Sigmoid colon (tissue), 7 donors: ENCODE measurements around the gene FAM174C. TPM values are rescaled to one million over a fixed set of nuclear protein-coding genes. Genes with fewer than 3 reads are reported as not detected.

Experiments used
- DNase-seq: peaks from one replicate; pipeline ENCODE4 v3.0.0-alpha.2; 2019
- H3K27ac ChIP-seq, 4 donors: fragments of 200-600 bp; sonication (generic); one replicate each; pipeline ENCODE4 v1.5.1; 2016 to 2019; ENCODE audit warnings: mild to moderate bottlenecking in 1 of 4
- H3K27me3 ChIP-seq, 3 donors: fragments of 200-600 bp; sonication (generic); one replicate each; pipeline ENCODE4 v1.5.1; 2019; ENCODE audit warnings: mild to moderate bottlenecking in 1 of 3
- H3K36me3 ChIP-seq, 4 donors: fragments of 200-600 bp; sonication (generic); one replicate each; pipeline ENCODE4 v1.5.1; 2016 to 2019
- H3K4me1 ChIP-seq, 4 donors: fragments of 200-600 bp; sonication (generic); one replicate each; pipeline ENCODE4 v1.5.1; 2017 to 2019
- H3K4me3 ChIP-seq, 4 donors: fragments of 200-600 bp; sonication (generic); one replicate each; pipeline ENCODE4 v1.5.1; 2017 to 2019; ENCODE audit warnings: mild to moderate bottlenecking in 2 of 4, moderate library complexity in 1 of 4
- H3K9me3 ChIP-seq, 4 donors: fragments of 200-600 bp in 3 of 4; sonication (generic) in 3 of 4; one replicate each; pipeline versions ENCODE4 v1.5.1 to v1.6.1; 2013 to 2019
- EP300 ChIP-seq, 4 donors: sonication (generic); formaldehyde crosslinking; IDR thresholded peaks; one replicate each; pipeline ENCODE4 v1.6.1; 2017; ENCODE audit warnings: antibody characterized with exemption in 4 of 4
- POLR2A ChIP-seq, 2 donors: fragments of 450-650 bp; IDR thresholded peaks; one replicate each; pipeline ENCODE4 v1.6.1; 2016; ENCODE audit warnings: antibody characterized with exemption in 2 of 2, mild to moderate bottlenecking in 2 of 2, moderate library complexity in 2 of 2
- POLR2AphosphoS5 ChIP-seq, 4 donors: sonication (generic); formaldehyde crosslinking; IDR thresholded peaks; one replicate each; pipeline ENCODE4 v1.6.1; 2017; ENCODE audit warnings: antibody characterized with exemption in 4 of 4
- WGBS, 2 donors: extraction: QIAGEN DNeasy Blood & Tissue Kit; methylation state at CpG; one replicate each; pipeline ENCODE4 v1.1.7; 2013; 5-methylcytosine and 5-hydroxymethylcytosine counted together
- intact Hi-C: fragments of 100-400 bp; cut with DNase I; formaldehyde crosslinking; loops from one replicate; pipeline ENCODE4 v1.15.1; 2023
- polyA plus RNA-seq, 3 donors: library from polyadenylated mRNA; stranded (reverse); fragments of 200-250 nt; gene quantifications; one replicate each; pipeline ENCODE4 v1.2.3, GENCODE V29; 2013
- total RNA-seq, 4 donors: library from RNA; depleted of rRNA; stranded (reverse); fragments of >200 nt; gene quantifications; one replicate each; pipeline ENCODE4 v1.1.0, GENCODE V29; 2016
- TF ChIP-seq, protein P1 (sequence below), 4 experiments: fragments of 450-650 bp in 3 of 4; fragments of 200-600 bp in 1 of 4; IDR thresholded peaks; one replicate each; pipeline ENCODE4 v1.5.1; 2016 to 2019; ENCODE audit warnings: antibody characterized with exemption in 4 of 4, mild to moderate bottlenecking in 3 of 4, moderate library complexity in 2 of 4
- donor health status: healthy with polysubstance abuse.
- donor health status: Bipolar disorder and iron deficiency.
- donor health status: healthy.

The FAM174C gene
- total and polyA plus RNA-seq, 7 donors, result 24.7 to 87.8 (median 37.0) TPM

DNA sequence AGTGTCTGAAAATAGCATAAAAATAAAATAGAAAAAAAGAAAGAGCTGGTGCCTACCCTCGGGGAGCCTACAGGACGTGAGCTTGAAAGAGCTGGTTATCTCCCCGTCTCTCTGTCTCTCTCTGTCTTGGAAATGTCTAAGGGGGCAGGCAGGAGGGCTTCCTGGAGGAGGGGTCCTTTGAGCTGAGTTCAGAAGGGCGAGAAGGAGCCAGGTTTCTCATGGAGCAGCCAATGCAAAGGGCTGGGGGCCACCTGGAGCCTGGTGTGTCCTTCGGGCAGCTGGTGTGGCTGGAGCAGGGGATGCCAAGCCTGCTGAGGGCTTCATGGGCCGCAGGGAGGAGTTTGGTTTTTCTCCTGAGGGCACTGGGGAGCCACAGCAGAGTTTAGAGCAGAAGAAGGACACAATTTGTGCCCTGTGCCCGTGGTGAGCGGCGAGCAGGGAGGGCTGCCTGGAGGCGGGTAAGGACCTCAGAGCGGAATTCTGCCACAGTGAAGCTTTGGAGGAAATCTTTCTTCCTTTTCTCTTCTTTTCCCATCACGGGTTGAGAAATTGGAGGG is 49.0 kb downstream of the FAM174C start:
- intact Hi-C loops, result no loop called here
- Histone ChIP-seq H3K4me3 (peak overlapping the region; percentile 10 to 51 (median 36)), H3K9me3 (no peaks in the 10 kb centered on the region), H3K4me1 (peaks cover 0 to 14% (median 11%) of the 10 kb centered on the region in 4 donors), H3K27me3 (peaks cover 0 to 23% (median 13%) of the 10 kb centered on the region in 3 donors), H3K36me3 (no peaks in the 10 kb centered on the region), H3K27ac (peak overlapping the region in 1 of 4 donors; percentile 51)
- no peak for DNase-seq
- 65 to 81% methylated on average over 12 of the region's 12 CpGs for WGBS, 2 donors
- TF ChIP-seq EP300 (IDR thresholded peaks at IDR 0.05) (no peak), POLR2AphosphoS5 (IDR thresholded peaks at IDR 0.05) (no peak)

DNA sequence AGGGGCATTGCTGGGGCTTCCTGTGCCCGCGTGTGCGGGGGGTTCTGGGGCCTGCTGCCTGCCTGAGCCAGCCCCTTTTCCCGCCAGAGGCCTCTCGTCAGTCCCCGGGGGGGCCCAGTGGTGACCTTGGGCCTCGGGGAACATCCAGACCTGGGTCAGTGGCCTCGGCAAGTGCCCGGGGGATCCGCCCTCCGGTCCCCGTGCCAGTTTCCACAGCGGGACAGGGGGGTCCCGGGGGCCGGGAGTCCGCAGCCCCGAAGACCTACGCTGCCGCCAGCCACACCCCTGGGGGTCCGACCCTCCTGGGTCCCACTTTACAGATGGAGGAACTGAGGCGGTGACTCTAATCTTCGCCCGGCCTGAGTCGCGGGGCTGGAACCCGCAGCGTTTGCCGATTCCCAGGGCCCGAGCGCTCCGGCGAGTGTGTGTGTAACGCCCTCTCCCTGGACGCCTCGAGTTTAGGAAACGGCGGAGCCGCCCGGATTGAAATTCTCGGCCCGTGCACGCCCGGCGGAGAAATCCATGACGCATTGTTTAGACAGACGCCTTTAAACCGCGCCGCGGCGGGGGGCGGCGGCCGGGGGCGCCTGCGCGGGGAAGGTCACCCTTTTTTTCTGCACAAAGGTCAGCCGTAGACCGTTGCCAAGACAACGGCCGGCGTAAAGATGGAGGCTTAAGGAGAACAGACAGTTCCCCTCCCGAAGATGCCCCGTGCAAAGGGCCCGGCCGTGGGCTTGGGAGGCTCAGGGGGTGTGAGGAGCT is 49.7 kb downstream of the FAM174C start:
- Histone ChIP-seq H3K9me3 (no peaks in the 10 kb centered on the region), H3K36me3 (no peaks in the 10 kb centered on the region), H3K4me1 (peaks cover 0 to 14% (median 11%) of the 10 kb centered on the region in 4 donors), H3K27ac (peak overlapping the region in 2 of 4 donors; percentile 20 to 51), H3K27me3 (peaks cover 0 to 23% (median 13%) of the 10 kb centered on the region in 3 donors), H3K4me3 (peak overlapping the region; percentile 10 to 51 (median 36))
- no peak for TF ChIP-seq EP300 (IDR thresholded peaks at IDR 0.05)
- TF ChIP-seq POLR2AphosphoS5 (IDR thresholded peaks at IDR 0.05), result no peak
- TF ChIP-seq POLR2A (IDR thresholded peaks at IDR 0.05), result no peak
- TF ChIP-seq, protein P1, sequence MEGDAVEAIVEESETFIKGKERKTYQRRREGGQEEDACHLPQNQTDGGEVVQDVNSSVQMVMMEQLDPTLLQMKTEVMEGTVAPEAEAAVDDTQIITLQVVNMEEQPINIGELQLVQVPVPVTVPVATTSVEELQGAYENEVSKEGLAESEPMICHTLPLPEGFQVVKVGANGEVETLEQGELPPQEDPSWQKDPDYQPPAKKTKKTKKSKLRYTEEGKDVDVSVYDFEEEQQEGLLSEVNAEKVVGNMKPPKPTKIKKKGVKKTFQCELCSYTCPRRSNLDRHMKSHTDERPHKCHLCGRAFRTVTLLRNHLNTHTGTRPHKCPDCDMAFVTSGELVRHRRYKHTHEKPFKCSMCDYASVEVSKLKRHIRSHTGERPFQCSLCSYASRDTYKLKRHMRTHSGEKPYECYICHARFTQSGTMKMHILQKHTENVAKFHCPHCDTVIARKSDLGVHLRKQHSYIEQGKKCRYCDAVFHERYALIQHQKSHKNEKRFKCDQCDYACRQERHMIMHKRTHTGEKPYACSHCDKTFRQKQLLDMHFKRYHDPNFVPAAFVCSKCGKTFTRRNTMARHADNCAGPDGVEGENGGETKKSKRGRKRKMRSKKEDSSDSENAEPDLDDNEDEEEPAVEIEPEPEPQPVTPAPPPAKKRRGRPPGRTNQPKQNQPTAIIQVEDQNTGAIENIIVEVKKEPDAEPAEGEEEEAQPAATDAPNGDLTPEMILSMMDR (IDR thresholded peaks at IDR 0.05), result no peak
- DNase-seq, result peak; percentile 81
- 2 to 3% methylated on average over 66 of the region's 66 CpGs for WGBS, 2 donors
- intact Hi-C loops, result no loop called here

DNA sequence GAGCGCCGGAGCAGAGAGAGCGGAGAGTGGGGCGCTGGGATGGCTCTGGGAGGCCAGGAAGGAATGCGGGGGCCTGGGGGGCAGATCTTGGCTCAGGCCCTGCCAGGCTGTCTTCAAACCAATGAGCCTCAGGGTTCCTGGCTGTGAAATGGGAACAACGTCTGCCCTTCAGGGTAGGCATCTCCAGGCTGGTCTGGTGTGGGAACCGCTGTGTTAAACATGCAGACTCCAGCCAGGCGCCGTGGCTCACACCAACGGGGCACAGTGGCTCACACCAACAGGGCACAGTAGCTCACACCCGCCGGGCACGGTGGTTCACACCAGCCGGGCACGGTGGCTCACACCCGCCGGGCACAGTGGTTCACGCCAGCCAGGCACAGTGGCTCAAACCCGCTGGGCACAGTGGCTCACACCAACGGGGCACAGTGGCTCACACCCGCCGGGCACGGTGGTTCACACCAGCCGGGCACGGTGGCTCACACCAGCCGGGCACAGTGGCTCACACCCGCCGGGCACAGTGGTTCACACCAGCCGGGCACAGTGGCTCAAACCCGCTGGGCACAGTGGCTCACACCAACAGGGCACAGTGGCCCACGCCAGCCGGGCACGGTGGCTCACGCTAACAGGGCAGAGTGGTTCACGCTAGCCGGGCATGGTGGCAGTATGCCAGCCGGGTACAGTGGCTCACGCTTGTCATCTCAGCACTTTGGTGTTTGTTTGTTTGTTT is 50.4 kb downstream of the FAM174C start:
- no peak for DNase-seq
- H3K27me3 ChIP-seq, result peaks cover 0 to 26% (median 13%) of the 10 kb centered on the region in 3 donors
- no peaks in the 10 kb centered on the region for H3K9me3 ChIP-seq
- peak overlapping the region in 2 of 4 donors; percentile 20 to 51 for H3K27ac ChIP-seq
- peaks cover 0 to 14% (median 11%) of the 10 kb centered on the region in 4 donors for H3K4me1 ChIP-seq
- H3K36me3 ChIP-seq, result no peaks in the 10 kb centered on the region
- intact Hi-C loops, result no loop called here
- H3K4me3 ChIP-seq, result peak overlapping the region; percentile 10 to 51 (median 36)
- 41 to 83% methylated on average over 38 of the region's 38 CpGs for WGBS, 2 donors
- TF ChIP-seq POLR2A (IDR thresholded peaks at IDR 0.05) (no peak), EP300 (IDR thresholded peaks at IDR 0.05) (no peak), POLR2AphosphoS5 (IDR thresholded peaks at IDR 0.05) (no peak)
- TF ChIP-seq, protein P1 (IDR thresholded peaks at IDR 0.05), result no peak

DNA sequence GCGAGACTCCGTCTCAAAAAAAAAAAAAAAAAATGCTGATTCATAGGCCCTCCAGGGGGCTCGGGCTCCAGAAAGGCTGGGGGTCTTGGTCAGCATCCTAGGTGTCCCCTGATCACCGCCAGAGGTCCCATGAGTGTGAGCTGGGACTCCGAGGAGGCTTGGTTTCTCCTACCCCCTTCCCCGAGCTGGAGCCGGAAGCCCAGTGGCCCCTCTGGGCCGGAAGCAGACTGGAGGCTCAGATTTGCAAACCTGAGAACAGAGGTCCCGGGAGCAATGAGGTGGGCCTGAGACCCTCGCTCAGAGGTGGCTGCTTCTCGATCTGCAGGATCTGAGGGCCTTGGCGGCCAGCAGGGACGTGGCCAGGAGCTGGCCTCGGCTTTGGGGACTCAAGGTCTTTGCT is 51.8 kb downstream of the FAM174C start:
- Histone ChIP-seq H3K27me3 (peaks cover 0 to 34% (median 13%) of the 10 kb centered on the region in 3 donors), H3K4me3 (no peak overlapping the region), H3K9me3 (no peaks in the 10 kb centered on the region), H3K27ac (no peak overlapping the region), H3K36me3 (no peaks in the 10 kb centered on the region), H3K4me1 (peaks cover 0 to 14% (median 11%) of the 10 kb centered on the region in 4 donors)
- TF ChIP-seq POLR2AphosphoS5 (IDR thresholded peaks at IDR 0.05), result no peak
- no peak for TF ChIP-seq POLR2A (IDR thresholded peaks at IDR 0.05)
- TF ChIP-seq, protein P1 (IDR thresholded peaks at IDR 0.05), result no peak
- no peak for TF ChIP-seq EP300 (IDR thresholded peaks at IDR 0.05)
- DNase-seq, result no peak
- WGBS, 2 donors, result 78 to 82% methylated on average over 14 of the region's 14 CpGs
- intact Hi-C loops, result no loop called here

Other genes starting within 250 kb of the FAM174C start
- 10 to 100 TPM; 25.5 to 59.0 (median 36.3) TPM for gene CNN2, start 248.9 kb upstream of the FAM174C start, total RNA-seq
- gene CNN2, start 248.9 kb upstream of the FAM174C start, polyA plus RNA-seq, result 100 to 1,000 TPM in 1 of 3 donors, 10 to 100 TPM in 2; 48.0 to 115 (median 53.9) TPM
- gene ABCA7, start 235.4 kb upstream of the FAM174C start, total RNA-seq, result 10 to 100 TPM in 2 of 4 donors, 1 to 10 TPM in 2; 3.8 to 20.5 (median 10.9) TPM
- gene ABCA7, start 235.4 kb upstream of the FAM174C start, polyA plus RNA-seq, result 10 to 100 TPM in 1 of 3 donors, 1 to 10 TPM in 2; 1.8 to 25.1 (median 9.9) TPM
- gene ARHGAP45, start 208.4 kb upstream of the FAM174C start, total RNA-seq, result 10 to 100 TPM; 12.8 to 21.6 (median 18.2) TPM
- gene ARHGAP45, start 208.4 kb upstream of the FAM174C start, polyA plus RNA-seq, result 100 to 1,000 TPM in 1 of 3 donors, 10 to 100 TPM in 2; 38.6 to 103 (median 39.0) TPM
- gene POLR2E, start 180.2 kb upstream of the FAM174C start, total RNA-seq, result 100 to 1,000 TPM in 2 of 4 donors, 10 to 100 TPM in 2; 82.0 to 203 (median 104) TPM
- 100 to 1,000 TPM; 124 to 175 (median 133) TPM for gene POLR2E, start 180.2 kb upstream of the FAM174C start, polyA plus RNA-seq
- gene GPX4, start 171.5 kb upstream of the FAM174C start, total RNA-seq, result 100 to 1,000 TPM; 269 to 433 (median 371) TPM
- 100 to 1,000 TPM; 311 to 662 (median 643) TPM for gene GPX4, start 171.5 kb upstream of the FAM174C start, polyA plus RNA-seq
- gene SBNO2, start 101.3 kb upstream of the FAM174C start, total RNA-seq, result 10 to 100 TPM in 3 of 4 donors, 1 to 10 TPM in 1; 6.8 to 91.9 (median 14.7) TPM
- gene SBNO2, start 101.3 kb upstream of the FAM174C start, polyA plus RNA-seq, result 10 to 100 TPM; 11.4 to 75.0 (median 14.8) TPM
- 10 to 100 TPM; 36.4 to 51.0 (median 42.7) TPM for gene STK11, start 69.8 kb upstream of the FAM174C start, total RNA-seq
- gene STK11, start 69.8 kb upstream of the FAM174C start, polyA plus RNA-seq, result 10 to 100 TPM; 31.2 to 86.5 (median 41.8) TPM
- gene CBARP, start 37.5 kb upstream of the FAM174C start, total RNA-seq, result under 1 TPM in 3 of 4 donors, not detected in 1; 0.36 to 0.82 (median 0.81) TPM
- under 1 TPM in 1 of 3 donors, not detected in 2; 0.36 TPM for gene CBARP, start 37.5 kb upstream of the FAM174C start, polyA plus RNA-seq
- 100 to 1,000 TPM in 3 of 4 donors, 10 to 100 TPM in 1; 74.7 to 112 (median 104) TPM for gene ATP5F1D, start 33.8 kb upstream of the FAM174C start, total RNA-seq
- 100 to 1,000 TPM; 294 to 390 (median 352) TPM for gene ATP5F1D, start 33.8 kb upstream of the FAM174C start, polyA plus RNA-seq
- gene MIDN, start 26.9 kb upstream of the FAM174C start, total RNA-seq, result 10 to 100 TPM; 14.6 to 70.3 (median 15.4) TPM
- 10 to 100 TPM; 42.1 to 87.0 (median 57.7) TPM for gene MIDN, start 26.9 kb upstream of the FAM174C start, polyA plus RNA-seq
- 1,000 to 10,000 TPM in 1 of 4 donors, 100 to 1,000 TPM in 3; 602 to 1,004 (median 791) TPM for gene CIRBP, start 6.2 kb upstream of the FAM174C start, total RNA-seq
- gene CIRBP, start 6.2 kb upstream of the FAM174C start, polyA plus RNA-seq, result 100 to 1,000 TPM; 129 to 455 (median 265) TPM
- not detected for gene EFNA2, start 10.3 kb downstream of the FAM174C start, total RNA-seq
- gene EFNA2, start 10.3 kb downstream of the FAM174C start, polyA plus RNA-seq, result 10 to 100 TPM; 23.4 to 40.6 (median 25.2) TPM
- 100 to 1,000 TPM in 3 of 4 donors, 10 to 100 TPM in 1; 99.4 to 156 (median 128) TPM for gene NDUFS7, start 108.4 kb downstream of the FAM174C start, total RNA-seq
- gene NDUFS7, start 108.4 kb downstream of the FAM174C start, polyA plus RNA-seq, result 100 to 1,000 TPM; 182 to 262 (median 192) TPM
- 10 to 100 TPM in 3 of 4 donors, 1 to 10 TPM in 1; 7.8 to 16.6 (median 11.5) TPM for gene GAMT, start 126.0 kb downstream of the FAM174C start, total RNA-seq
- gene GAMT, start 126.0 kb downstream of the FAM174C start, polyA plus RNA-seq, result 1 to 10 TPM; 1.8 to 6.0 (median 5.7) TPM
- 10 to 100 TPM; 28.2 to 54.4 (median 42.2) TPM for gene DAZAP1, start 132.1 kb downstream of the FAM174C start, total RNA-seq
- 100 to 1,000 TPM in 1 of 3 donors, 10 to 100 TPM in 2; 51.1 to 132 (median 51.6) TPM for gene DAZAP1, start 132.1 kb downstream of the FAM174C start, polyA plus RNA-seq
- gene RPS15, start 162.9 kb downstream of the FAM174C start, total RNA-seq, result 1,000 to 10,000 TPM; 3,601 to 5,641 (median 3,840) TPM
- gene RPS15, start 162.9 kb downstream of the FAM174C start, polyA plus RNA-seq, result 1,000 to 10,000 TPM; 2,516 to 4,453 (median 3,359) TPM
- 1 to 10 TPM in 2 of 4 donors, under 1 TPM in 2; under 0.01 to 2.0 (median 0.91) TPM for gene APC2, start 174.6 kb downstream of the FAM174C start, total RNA-seq
- 1 to 10 TPM in 1 of 3 donors, not detected in 2; 1.2 TPM for gene APC2, start 174.6 kb downstream of the FAM174C start, polyA plus RNA-seq
- gene C19orf25, start 203.7 kb downstream of the FAM174C start, total RNA-seq, result 10 to 100 TPM; 19.6 to 26.0 (median 22.2) TPM
- gene C19orf25, start 203.7 kb downstream of the FAM174C start, polyA plus RNA-seq, result 10 to 100 TPM; 38.4 to 51.5 (median 48.3) TPM
- 1 to 10 TPM in 3 of 4 donors, under 1 TPM in 1; 0.99 to 5.0 (median 3.1) TPM for gene PCSK4, start 214.8 kb downstream of the FAM174C start, total RNA-seq
- 1 to 10 TPM in 2 of 3 donors, not detected in 1; 1.2 to 4.1 TPM for gene PCSK4, start 214.8 kb downstream of the FAM174C start, polyA plus RNA-seq
- gene REEP6, start 215.7 kb downstream of the FAM174C start, total RNA-seq, result 1 to 10 TPM in 2 of 4 donors, under 1 TPM in 1, not detected in 1; 0.33 to 2.9 (median 1.6) TPM
- gene REEP6, start 215.7 kb downstream of the FAM174C start, polyA plus RNA-seq, result 1 to 10 TPM in 2 of 3 donors, under 1 TPM in 1; 0.92 to 5.6 (median 2.4) TPM
- gene ADAMTSL5, start 237.5 kb downstream of the FAM174C start, total RNA-seq, result 1 to 10 TPM in 2 of 4 donors, under 1 TPM in 2; 0.71 to 5.8 (median 1.8) TPM
- 1 to 10 TPM in 2 of 3 donors, not detected in 1; 1.6 to 1.8 TPM for gene ADAMTSL5, start 237.5 kb downstream of the FAM174C start, polyA plus RNA-seq
- under 1 TPM in 1 of 4 donors, not detected in 3; 0.36 TPM for gene PLK5, start 248.5 kb downstream of the FAM174C start, total RNA-seq
- gene PLK5, start 248.5 kb downstream of the FAM174C start, polyA plus RNA-seq, result under 1 TPM in 1 of 3 donors, not detected in 2; 0.32 TPM